HepG2 (cell line): ENCODE data around the gene ZDHHC11. TPM values are rescaled to one million over a fixed set of nuclear protein-coding genes. Genes with fewer than 3 reads are reported as not detected.

Experiments used
- ZNF574 ChIP-seq: sonication (generic); formaldehyde crosslinking; IDR thresholded peaks from 2 replicates; pipeline ENCODE4 v1.4.0; 2020; ENCODE audit warnings: missing genetic modification reagents
- polyA plus RNA-seq, 8 experiments: library from polyadenylated mRNA; depleted of rRNA in 3 of 8; stranded (reverse) in 7 of 8; unstranded in 1 of 8; fragments of >200 nt; fragmentation: Illumina TruSeq in 4 of 8; extraction: Trizol in 4 of 8; gene quantifications; 2 replicates each; pipeline versions ENCODE4 v1.2.1 to v1.2.3, GENCODE V29; 2011 to 2016; ENCODE audit warnings: low read depth in 4 of 8, missing spikeins in 1 of 8, mixed read lengths in 1 of 8; ENCODE audit not compliant: insufficient read depth in 1 of 8
- total RNA-seq, 5 experiments: library from RNA; depleted of rRNA; stranded (reverse); fragments of >200 nt; fragmentation: Illumina TruSeq; extraction: Trizol; gene quantifications; 2 replicates each; pipeline ENCODE4 v1.2.3, GENCODE V29; 2016; ENCODE audit warnings: low read depth in 1 of 5
- TF ChIP-seq, protein P1 (sequence below): sonication (generic); formaldehyde crosslinking; IDR thresholded peaks from 2 replicates; pipeline ENCODE4 v1.5.1; 2020; ENCODE audit warnings: missing genetic modification reagents, mild to moderate bottlenecking, borderline replicate concordance
- TF ChIP-seq, protein P2 (sequence below): sonication (generic); formaldehyde crosslinking; IDR thresholded peaks from 2 replicates; pipeline ENCODE4 v1.5.1; 2020; ENCODE audit warnings: missing genetic modification reagents, mild to moderate bottlenecking, borderline replicate concordance
- TF ChIP-seq, protein P3 (sequence below): sonication (generic); formaldehyde crosslinking; IDR thresholded peaks from 2 replicates; pipeline ENCODE4 v1.8.0; 2022; ENCODE audit warnings: missing genetic modification reagents, mild to moderate bottlenecking, inconsistent platforms, borderline replicate concordance

Gene ZDHHC11
- total and polyA plus RNA-seq, 2 of the 13 experiments (the other 11 are each of a cell fraction or from before 2014, with no cell fraction given): 2.1 to 4.0 TPM

DNA sequence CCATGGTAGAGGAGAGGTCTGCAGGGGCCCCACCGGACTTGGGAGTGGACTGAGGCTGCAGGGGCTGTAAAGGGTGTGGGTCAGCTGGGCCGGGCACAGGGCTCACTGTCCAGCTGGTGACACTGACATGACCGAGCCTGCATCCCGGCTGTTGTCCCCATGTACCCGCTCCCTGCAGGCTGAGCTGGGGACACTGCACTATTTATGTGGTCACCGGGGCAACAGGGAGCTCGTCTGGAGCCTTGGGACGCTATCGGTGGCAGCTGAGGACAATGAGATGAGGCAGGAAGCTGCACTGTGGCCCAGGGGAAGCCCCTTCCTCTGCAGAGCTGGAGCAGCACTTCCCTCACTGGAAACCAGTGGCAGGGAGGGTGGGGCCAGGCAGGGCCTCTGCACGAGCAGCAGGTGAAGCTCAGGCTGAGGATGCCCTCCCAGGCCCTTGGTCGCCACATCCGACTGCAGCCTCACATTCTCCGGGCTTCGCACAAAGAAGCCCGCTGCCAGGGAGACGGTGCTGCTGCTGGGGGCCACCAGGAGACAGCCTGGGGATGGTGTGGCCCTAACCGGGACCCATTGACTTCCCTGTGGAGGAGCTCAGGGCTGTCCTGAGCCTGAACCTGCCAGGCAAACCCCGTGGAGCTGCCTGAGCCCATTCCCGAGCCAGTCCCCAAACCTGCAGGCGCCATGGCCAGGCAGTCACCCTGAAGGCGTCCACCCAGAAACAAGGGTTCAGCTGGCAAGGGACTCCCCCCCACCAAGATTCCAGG, 92.7 kb downstream of the ZDHHC11 start (continued):
- TF ChIP-seq, protein P1, sequence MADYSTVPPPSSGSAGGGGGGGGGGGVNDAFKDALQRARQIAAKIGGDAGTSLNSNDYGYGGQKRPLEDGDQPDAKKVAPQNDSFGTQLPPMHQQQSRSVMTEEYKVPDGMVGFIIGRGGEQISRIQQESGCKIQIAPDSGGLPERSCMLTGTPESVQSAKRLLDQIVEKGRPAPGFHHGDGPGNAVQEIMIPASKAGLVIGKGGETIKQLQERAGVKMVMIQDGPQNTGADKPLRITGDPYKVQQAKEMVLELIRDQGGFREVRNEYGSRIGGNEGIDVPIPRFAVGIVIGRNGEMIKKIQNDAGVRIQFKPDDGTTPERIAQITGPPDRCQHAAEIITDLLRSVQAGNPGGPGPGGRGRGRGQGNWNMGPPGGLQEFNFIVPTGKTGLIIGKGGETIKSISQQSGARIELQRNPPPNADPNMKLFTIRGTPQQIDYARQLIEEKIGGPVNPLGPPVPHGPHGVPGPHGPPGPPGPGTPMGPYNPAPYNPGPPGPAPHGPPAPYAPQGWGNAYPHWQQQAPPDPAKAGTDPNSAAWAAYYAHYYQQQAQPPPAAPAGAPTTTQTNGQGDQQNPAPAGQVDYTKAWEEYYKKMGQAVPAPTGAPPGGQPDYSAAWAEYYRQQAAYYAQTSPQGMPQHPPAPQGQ (CRISPR knock-in tag): 0 out of 2 replicates have a peak, but pooled peaks have one; percentile 25
- TF ChIP-seq ZNF574 (CRISPR knock-in tag): 0 out of 2 replicates have a peak, but pooled peaks have one; percentile 15
- TF ChIP-seq, protein P2, sequence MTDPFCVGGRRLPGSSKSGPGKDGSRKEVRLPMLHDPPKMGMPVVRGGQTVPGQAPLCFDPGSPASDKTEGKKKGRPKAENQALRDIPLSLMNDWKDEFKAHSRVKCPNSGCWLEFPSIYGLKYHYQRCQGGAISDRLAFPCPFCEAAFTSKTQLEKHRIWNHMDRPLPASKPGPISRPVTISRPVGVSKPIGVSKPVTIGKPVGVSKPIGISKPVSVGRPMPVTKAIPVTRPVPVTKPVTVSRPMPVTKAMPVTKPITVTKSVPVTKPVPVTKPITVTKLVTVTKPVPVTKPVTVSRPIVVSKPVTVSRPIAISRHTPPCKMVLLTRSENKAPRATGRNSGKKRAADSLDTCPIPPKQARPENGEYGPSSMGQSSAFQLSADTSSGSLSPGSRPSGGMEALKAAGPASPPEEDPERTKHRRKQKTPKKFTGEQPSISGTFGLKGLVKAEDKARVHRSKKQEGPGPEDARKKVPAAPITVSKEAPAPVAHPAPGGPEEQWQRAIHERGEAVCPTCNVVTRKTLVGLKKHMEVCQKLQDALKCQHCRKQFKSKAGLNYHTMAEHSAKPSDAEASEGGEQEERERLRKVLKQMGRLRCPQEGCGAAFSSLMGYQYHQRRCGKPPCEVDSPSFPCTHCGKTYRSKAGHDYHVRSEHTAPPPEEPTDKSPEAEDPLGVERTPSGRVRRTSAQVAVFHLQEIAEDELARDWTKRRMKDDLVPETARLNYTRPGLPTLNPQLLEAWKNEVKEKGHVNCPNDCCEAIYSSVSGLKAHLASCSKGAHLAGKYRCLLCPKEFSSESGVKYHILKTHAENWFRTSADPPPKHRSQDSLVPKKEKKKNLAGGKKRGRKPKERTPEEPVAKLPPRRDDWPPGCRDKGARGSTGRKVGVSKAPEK (CRISPR knock-in tag): no peak
- TF ChIP-seq, protein P3, sequence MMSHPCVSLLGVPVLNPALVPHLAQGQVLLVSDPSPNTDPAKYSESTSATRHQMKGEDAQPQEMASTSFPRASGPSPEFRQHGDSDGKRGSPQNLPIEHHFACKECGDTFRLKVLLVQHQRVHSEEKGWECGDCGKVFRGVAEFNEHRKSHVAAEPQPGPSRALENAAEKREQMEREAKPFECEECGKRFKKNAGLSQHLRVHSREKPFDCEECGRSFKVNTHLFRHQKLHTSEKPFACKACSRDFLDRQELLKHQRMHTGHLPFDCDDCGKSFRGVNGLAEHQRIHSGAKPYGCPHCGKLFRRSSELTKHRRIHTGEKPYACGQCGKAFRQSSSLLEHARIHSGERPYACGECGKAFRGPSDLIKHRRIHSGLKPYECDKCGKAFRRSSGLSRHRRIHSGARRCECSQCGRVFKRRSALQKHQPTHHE: no peak
